ENCODE measurements around the gene MSH3. TPM values are rescaled to one million over a fixed set of nuclear protein-coding genes. Genes with fewer than 3 reads are reported as not detected.

MSH3 gene
- total RNA-seq, 3 donors from 2014 or later (not counting 1 experiment from before 2014, with no cell fraction given), result 11.6 to 17.1 (median 15.5) TPM

DNA sequence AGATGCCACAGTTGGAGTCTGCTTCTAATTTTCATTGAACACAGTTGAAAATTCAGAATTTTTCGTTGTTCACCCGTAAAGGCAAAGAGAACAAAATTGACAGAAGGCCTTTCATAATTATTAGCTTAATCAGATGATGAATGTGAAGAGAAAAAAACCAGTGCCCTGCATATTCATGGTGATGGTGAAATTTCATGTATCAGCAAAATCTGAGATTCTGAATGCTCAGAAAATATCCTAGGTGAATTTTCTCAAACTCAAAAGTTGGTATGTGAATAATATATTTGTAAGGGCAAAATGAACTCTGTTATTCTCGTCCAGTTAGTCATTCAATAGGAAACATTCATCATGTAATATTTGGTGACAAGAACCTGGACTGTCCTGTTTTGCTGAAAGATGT, 136.2 kb downstream of the MSH3 start:
- Histone ChIP-seq H3K36me3 (ENCODE audit: control insufficient read depth, insufficient read depth, low read length) (peaks cover 37% of the 10 kb centered on the region), H3K27me3 (ENCODE audit: control insufficient read depth, insufficient read depth, low read length) (no peaks in the 10 kb centered on the region), H3K9me3 (ENCODE audit: control insufficient read depth, insufficient read depth, low read length) (no peaks in the 10 kb centered on the region), H3K27ac (ENCODE audit: low read length) (no peak overlapping the region), H3K4me3 (ENCODE audit: low read length) (no peak overlapping the region), H3K4me1 (ENCODE audit: control insufficient read depth, insufficient read depth, low read length) (no peaks in the 10 kb centered on the region)
- Mint-ChIP-seq H3K4me3 (no peak overlapping the region), H3K36me3 (no peaks in the 10 kb centered on the region), H3K4me1 (no peaks in the 10 kb centered on the region), H3K9me3 (no peaks in the 10 kb centered on the region), H3K27ac (no peak overlapping the region), H3K27me3 (ENCODE audit: low read depth in 2 of 2) (no peaks in the 10 kb centered on the region)
- 95% methylated on average over 3 of the region's 3 CpGs for WGBS (ENCODE audit: insufficient coverage)
- no peak for TF ChIP-seq CTCF (IDR thresholded peaks at IDR 0.05)
- no peak for ATAC-seq
- DNase-seq, result no peak
- intact Hi-C loops (cut with micrococcal nuclease), result no loop called here

GRCh38 chr5:80793354-80793753, 138.9 kb downstream of the MSH3 start:
- DNase-seq, result no peak
- H3K27me3 ChIP-seq (ENCODE audit: control insufficient read depth, insufficient read depth, low read length), result no peaks in the 10 kb centered on the region
- H3K4me1 ChIP-seq (ENCODE audit: control insufficient read depth, insufficient read depth, low read length), result no peaks in the 10 kb centered on the region
- Mint-ChIP-seq H3K27me3 (ENCODE audit: low read depth in 2 of 2) (no peaks in the 10 kb centered on the region), H3K9me3 (no peaks in the 10 kb centered on the region), H3K27ac (no peak overlapping the region), H3K4me3 (no peak overlapping the region), H3K36me3 (peaks cover 6% of the 10 kb centered on the region), H3K4me1 (no peaks in the 10 kb centered on the region)
- no peak overlapping the region for H3K4me3 ChIP-seq (ENCODE audit: low read length)
- intact Hi-C loops (cut with micrococcal nuclease), result loop anchor here (2.0 kb wide), 1 partner anchor 69 kb away; no protein-coding TSS in a partner anchor
- WGBS (ENCODE audit: insufficient coverage), result 100% methylated on average over 1 of the region's 1 CpG
- H3K9me3 ChIP-seq (ENCODE audit: control insufficient read depth, insufficient read depth, low read length), result no peaks in the 10 kb centered on the region
- no peak overlapping the region for H3K27ac ChIP-seq (ENCODE audit: low read length)
- no peak for TF ChIP-seq CTCF (IDR thresholded peaks at IDR 0.05)
- peaks cover 39% of the 10 kb centered on the region for H3K36me3 ChIP-seq (ENCODE audit: control insufficient read depth, insufficient read depth, low read length)
- ATAC-seq, result no peak

- Histone ChIP-seq H3K4me1 (ENCODE audit: control insufficient read depth, insufficient read depth, low read length) (no peaks in the 10 kb centered on the region), H3K4me3 (ENCODE audit: low read length) (no peak overlapping the region), H3K9me3 (ENCODE audit: control insufficient read depth, insufficient read depth, low read length) (no peaks in the 10 kb centered on the region), H3K27ac (ENCODE audit: low read length) (no peak overlapping the region), H3K27me3 (ENCODE audit: control insufficient read depth, insufficient read depth, low read length) (no peaks in the 10 kb centered on the region), H3K36me3 (ENCODE audit: control insufficient read depth, insufficient read depth, low read length) (peaks cover 26% of the 10 kb centered on the region)
- Mint-ChIP-seq H3K9me3 (no peaks in the 10 kb centered on the region), H3K27ac (no peak overlapping the region), H3K36me3 (peaks cover 6% of the 10 kb centered on the region), H3K27me3 (ENCODE audit: low read depth in 2 of 2) (no peaks in the 10 kb centered on the region), H3K4me1 (no peaks in the 10 kb centered on the region), H3K4me3 (no peak overlapping the region)
- 99% methylated on average over 5 of the region's 5 CpGs for WGBS (ENCODE audit: insufficient coverage)
- intact Hi-C loops (cut with micrococcal nuclease), result no loop called here
- TF ChIP-seq CTCF (IDR thresholded peaks at IDR 0.05), result no peak
- ATAC-seq (no peak), DNase-seq (no peak)
Observed at GRCh38 chr5:80796846-80797245, 142.4 kb downstream of the MSH3 start.

DNA sequence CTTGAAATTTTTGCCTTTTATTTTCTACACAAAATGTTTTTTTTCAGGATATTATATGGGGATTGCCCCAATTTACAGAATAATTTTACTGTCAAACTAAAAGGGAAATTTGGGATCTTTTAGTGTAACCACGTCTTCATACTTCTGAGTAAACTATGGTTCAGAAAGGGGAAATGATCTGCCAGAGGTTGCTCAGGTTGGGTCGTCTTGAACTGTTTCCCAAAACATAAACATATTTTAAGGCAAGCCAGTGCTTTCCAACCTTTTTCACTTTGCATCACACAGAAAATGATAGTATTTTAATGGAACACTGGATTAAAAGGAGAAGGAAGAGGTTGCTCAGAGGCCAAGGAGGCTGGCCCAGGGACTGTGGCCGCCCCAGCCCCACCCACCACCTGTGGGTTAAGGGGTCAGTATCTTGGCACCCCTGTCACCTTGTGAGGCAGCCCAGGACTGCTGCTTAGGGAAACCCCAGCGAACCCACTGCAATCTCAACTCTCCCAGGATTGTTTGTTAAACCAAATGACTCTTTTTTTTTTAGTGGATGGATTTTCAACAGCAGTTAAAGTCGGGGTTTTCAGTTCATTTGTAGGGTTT, 143.1 kb downstream of the MSH3 start:
- 82% methylated on average over 4 of the region's 5 CpGs for WGBS (ENCODE audit: insufficient coverage)
- no peaks in the 10 kb centered on the region for H3K27me3 ChIP-seq (ENCODE audit: control insufficient read depth, insufficient read depth, low read length)
- no peaks in the 10 kb centered on the region for H3K4me1 ChIP-seq (ENCODE audit: control insufficient read depth, insufficient read depth, low read length)
- H3K27ac ChIP-seq (ENCODE audit: low read length), result no peak overlapping the region
- H3K4me3 ChIP-seq (ENCODE audit: low read length), result no peak overlapping the region
- Mint-ChIP-seq H3K36me3 (peaks cover 6% of the 10 kb centered on the region), H3K4me3 (no peak overlapping the region), H3K27me3 (ENCODE audit: low read depth in 2 of 2) (no peaks in the 10 kb centered on the region), H3K4me1 (no peaks in the 10 kb centered on the region), H3K9me3 (no peaks in the 10 kb centered on the region), H3K27ac (no peak overlapping the region)
- no peak for ATAC-seq
- DNase-seq, result no peak
- H3K9me3 ChIP-seq (ENCODE audit: control insufficient read depth, insufficient read depth, low read length), result no peaks in the 10 kb centered on the region
- no peak for TF ChIP-seq CTCF (IDR thresholded peaks at IDR 0.05)
- H3K36me3 ChIP-seq (ENCODE audit: control insufficient read depth, insufficient read depth, low read length), result peaks cover 25% of the 10 kb centered on the region
- intact Hi-C loops (cut with micrococcal nuclease), result no loop called here

All from natural killer cell (primary cell).